GM18505 (cell line): Measurements from ENCODE around the gene WDR3.

ENCODE experiments used
- ATAC-seq: cut with Tn5 transposase; IDR thresholded peaks from one replicate; pipeline ENCODE4 v1.9.1; 2021; ENCODE audit not compliant: unreplicated experiment
- POLR2A ChIP-seq: IDR thresholded peaks from 4 replicates; pipeline ENCODE4 v1.6.1; 2011; ENCODE audit warnings: borderline replicate concordance; ENCODE audit not compliant: insufficient read depth, insufficient read length; ENCODE audit errors: extremely low read depth

Gene WDR3

DNA sequence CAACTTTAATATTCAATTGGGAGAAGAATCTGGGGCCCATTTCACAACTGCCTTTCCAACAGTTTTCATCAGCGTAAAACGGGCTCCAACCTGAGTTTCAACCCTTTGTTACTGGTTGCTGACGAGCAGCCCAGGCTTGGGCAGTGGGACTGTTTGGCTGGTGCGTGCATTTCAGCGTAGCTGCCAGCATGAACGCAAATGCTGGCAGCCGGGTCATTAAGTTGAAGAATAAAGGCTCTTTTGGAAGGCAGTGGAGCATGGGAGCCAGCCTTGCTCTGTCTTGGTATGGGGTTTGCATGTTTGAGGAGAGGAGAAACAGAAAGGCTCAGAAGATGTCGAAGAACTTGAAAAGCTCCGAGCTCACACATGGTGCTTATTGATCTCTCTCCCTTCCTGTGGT is 40.7 kb downstream of the WDR3 start:
- TF ChIP-seq POLR2A = no peak

GRCh38 chr1:117971777-117972176 is 42.2 kb downstream of the WDR3 start:
- TF ChIP-seq POLR2A = no peak
- ATAC-seq = no peak

More for the DNA sequence above, 40.7 kb downstream of the WDR3 start:
- no peak for ATAC-seq

GRCh38 chr1:117976381-117976780 is 46.8 kb downstream of the WDR3 start:
- TF ChIP-seq POLR2A = no peak
- ATAC-seq = no peak

DNA sequence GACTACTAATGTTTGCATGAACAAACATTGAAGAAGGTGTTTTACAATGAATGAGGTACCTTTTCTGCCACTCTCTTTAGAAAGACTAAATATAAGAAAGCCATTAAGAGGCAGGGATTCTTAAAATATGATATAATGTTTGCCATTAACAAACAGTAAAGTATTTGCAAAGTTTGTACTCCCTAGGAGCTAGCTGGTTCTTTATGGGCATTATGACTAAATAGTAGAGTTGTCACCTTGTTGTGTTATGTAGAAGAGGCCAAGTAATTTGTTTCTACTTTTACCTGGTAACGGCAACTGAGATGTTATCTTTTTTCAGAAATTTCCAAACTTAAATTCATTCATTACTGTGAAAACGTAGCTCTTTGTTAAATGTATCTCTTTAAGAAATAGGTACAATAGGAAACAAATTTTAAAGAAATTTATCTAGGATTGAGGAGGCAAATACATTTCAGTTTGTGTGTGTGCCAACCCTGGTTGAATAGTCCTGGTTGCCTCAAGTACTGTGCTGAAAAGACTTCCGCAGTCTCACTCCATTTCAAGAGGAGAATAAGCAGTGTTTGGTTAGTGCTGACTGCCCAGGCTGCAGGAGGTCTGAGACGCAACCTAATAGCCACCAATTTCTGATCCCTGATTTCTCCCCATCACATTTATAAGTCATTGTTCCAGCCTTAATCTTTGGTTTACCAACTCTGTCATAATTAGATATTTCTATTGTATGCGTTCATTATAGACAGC is 52.1 kb downstream of the WDR3 start:
- ATAC-seq = no peak

GRCh38 chr1:117985239-117985638 is 55.7 kb downstream of the WDR3 start:
- ATAC-seq = no peak
- no peak for TF ChIP-seq POLR2A

More for the DNA sequence above, 52.1 kb downstream of the WDR3 start:
- no peak for TF ChIP-seq POLR2A

GRCh38 chr1:117985973-117986372 is 56.4 kb downstream of the WDR3 start:
- TF ChIP-seq POLR2A = no peak
- ATAC-seq = peak; percentile 90

- no peak for ATAC-seq
- no peak for TF ChIP-seq POLR2A
Measured at GRCh38 chr1:118004312-118004711, 74.8 kb downstream of the WDR3 start.

DNA sequence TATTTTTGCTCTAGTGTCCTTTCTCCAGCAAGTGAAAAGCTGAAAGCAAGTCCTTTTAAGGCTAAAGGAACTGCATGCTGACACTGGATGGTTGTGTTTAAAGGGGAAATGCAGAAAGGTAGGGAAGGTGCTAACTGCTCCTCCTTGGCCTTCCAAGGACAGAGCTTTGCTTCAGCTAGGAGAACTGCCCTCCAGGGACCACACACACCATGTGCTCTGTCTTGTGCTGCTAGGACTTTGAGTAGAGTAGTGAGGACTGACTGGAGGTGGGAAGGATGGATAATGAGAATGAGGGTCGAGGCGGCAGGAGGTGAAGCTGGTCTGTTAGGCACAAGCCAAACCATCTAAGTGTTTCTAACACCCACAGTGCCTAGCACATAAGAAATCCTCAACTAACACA is 77.9 kb downstream of the WDR3 start:
- no peak for TF ChIP-seq POLR2A
- ATAC-seq = no peak

- TF ChIP-seq POLR2A = no peak
- no peak for ATAC-seq
Measured at GRCh38 chr1:118008011-118008410, 78.5 kb downstream of the WDR3 start.

- ATAC-seq = no peak
- TF ChIP-seq POLR2A = no peak
Measured at GRCh38 chr1:118012515-118013124, 83.1 kb downstream of the WDR3 start.

DNA sequence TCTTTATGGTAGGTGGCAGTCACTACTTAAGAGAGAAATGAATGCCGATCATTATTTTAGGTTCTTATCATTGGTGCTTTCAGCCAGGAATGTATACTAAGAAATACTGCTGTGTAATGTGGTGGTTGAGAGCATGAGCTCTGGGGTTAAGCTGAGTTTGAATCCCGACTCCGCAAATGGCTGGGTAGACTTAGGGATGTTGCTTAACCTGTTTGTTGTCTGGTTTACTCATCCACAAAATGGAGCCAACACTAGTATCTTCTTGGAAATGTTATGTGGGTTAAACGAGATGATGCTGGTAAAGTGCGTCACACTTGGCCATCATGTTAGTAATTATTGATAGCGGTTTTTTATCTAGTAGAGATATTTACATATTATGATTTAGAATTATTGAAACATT is 83.8 kb downstream of the WDR3 start:
- ATAC-seq = no peak
- TF ChIP-seq POLR2A = no peak

- no peak for TF ChIP-seq POLR2A
- no peak for ATAC-seq
Measured at GRCh38 chr1:118013938-118014337, 84.4 kb downstream of the WDR3 start.
